Measurements from ENCODE around the gene IL1RL1. TPM values are rescaled to one million over a fixed set of nuclear protein-coding genes. Genes with fewer than 3 reads are reported as not detected.

The IL1RL1 gene
- total and polyA plus RNA-seq, 2 donors from 2014 or later: 32.3 to 102 TPM

GRCh38 chr2:102276549-102277201, 34.7 kb upstream of the IL1RL1 start:
- intact Hi-C loops (cut with DNase I): no loop called here
- Histone ChIP-seq H3K27me3 (ENCODE audit: control insufficient read depth, insufficient read depth, low read length) (no peaks in the 10 kb centered on the region), H3K36me3 (ENCODE audit: control insufficient read depth in 2 of 3, insufficient read depth in 3 of 3, low read length in 3 of 3) (no peaks in the 10 kb centered on the region), H3K9me3 (ENCODE audit: control insufficient read depth in 2 of 3, insufficient read depth in 1 of 3, low read length in 3 of 3) (no peaks in the 10 kb centered on the region), H3K4me1 (ENCODE audit: control insufficient read depth in 2 of 3, insufficient read depth in 2 of 3, low read depth in 1 of 3, low read length in 3 of 3) (no peaks in the 10 kb centered on the region), H3K27ac (ENCODE audit: low read depth in 2 of 2, low read length in 2 of 2) (no peak overlapping the region), H3K4me3 (ENCODE audit: low read length in 3 of 3) (no peak overlapping the region), H3K9ac (ENCODE audit: low read length in 3 of 3) (no peak overlapping the region)
- no peak for TF ChIP-seq CTCF (IDR thresholded peaks at IDR 0.05; ENCODE audit: borderline replicate concordance, extremely low read depth, insufficient read depth)
- FAIRE-seq (no peak), DNase-seq (no peak)

- no peak overlapping the region for H3K9ac ChIP-seq (ENCODE audit: low read length in 3 of 3)
- FAIRE-seq: no peak
These were observed 34.1 kb upstream of the IL1RL1 start for GRCh38 chr2:102277202-102277700.

GRCh38 chr2:102278720-102279390, 32.5 kb upstream of the IL1RL1 start:
- no peak overlapping the region for H3K9ac ChIP-seq (ENCODE audit: low read length in 3 of 3)
- TF ChIP-seq CTCF (IDR thresholded peaks at IDR 0.05; ENCODE audit: borderline replicate concordance, extremely low read depth, insufficient read depth): no peak
- no peaks in the 10 kb centered on the region for H3K36me3 ChIP-seq (ENCODE audit: control insufficient read depth in 2 of 3, insufficient read depth in 3 of 3, low read length in 3 of 3)
- no peak overlapping the region for H3K27ac ChIP-seq (ENCODE audit: low read depth in 2 of 2, low read length in 2 of 2)
- intact Hi-C loops (cut with DNase I): no loop called here
- H3K4me1 ChIP-seq (ENCODE audit: control insufficient read depth in 2 of 3, insufficient read depth in 2 of 3, low read depth in 1 of 3, low read length in 3 of 3): no peaks in the 10 kb centered on the region
- no peak overlapping the region for H3K4me3 ChIP-seq (ENCODE audit: low read length in 3 of 3)
- DNase-seq (peak in 2 of 5 donors; percentile 34 to 65), FAIRE-seq (no peak)
- no peaks in the 10 kb centered on the region for H3K9me3 ChIP-seq (ENCODE audit: control insufficient read depth in 2 of 3, insufficient read depth in 1 of 3, low read length in 3 of 3)
- H3K27me3 ChIP-seq (ENCODE audit: control insufficient read depth, insufficient read depth, low read length): no peaks in the 10 kb centered on the region

More at GRCh38 chr2:102277202-102277700, 34.1 kb upstream of the IL1RL1 start:
- TF ChIP-seq CTCF (IDR thresholded peaks at IDR 0.05; ENCODE audit: borderline replicate concordance, extremely low read depth, insufficient read depth): no peak
- intact Hi-C loops (cut with DNase I): no loop called here
- no peaks in the 10 kb centered on the region for H3K36me3 ChIP-seq (ENCODE audit: control insufficient read depth in 2 of 3, insufficient read depth in 3 of 3, low read length in 3 of 3)
- DNase-seq: no peak
- H3K4me3 ChIP-seq (ENCODE audit: low read length in 3 of 3): no peak overlapping the region
- H3K4me1 ChIP-seq (ENCODE audit: control insufficient read depth in 2 of 3, insufficient read depth in 2 of 3, low read depth in 1 of 3, low read length in 3 of 3): no peaks in the 10 kb centered on the region
- H3K27ac ChIP-seq (ENCODE audit: low read depth in 2 of 2, low read length in 2 of 2): no peak overlapping the region
- H3K9me3 ChIP-seq (ENCODE audit: control insufficient read depth in 2 of 3, insufficient read depth in 1 of 3, low read length in 3 of 3): no peaks in the 10 kb centered on the region
- no peaks in the 10 kb centered on the region for H3K27me3 ChIP-seq (ENCODE audit: control insufficient read depth, insufficient read depth, low read length)

Measured in kidney (tissue), 14 donors.